ENCODE measurements around the gene GGTA1. TPM values are rescaled to one million over a fixed set of nuclear protein-coding genes. Genes with fewer than 3 reads are reported as not detected.

Gene GGTA1
- total RNA-seq, 1 donor from 2014 or later = not detected

GRCh38 chr9:121455527-121456239, 44.0 kb downstream of the GGTA1 start:
- Mint-ChIP-seq H3K4me3 (no peak overlapping the region), H3K4me1 (no peaks in the 10 kb centered on the region), H3K27me3 (ENCODE audit: low read depth) (peaks cover 31% of the 10 kb centered on the region), H3K9me3 (no peaks in the 10 kb centered on the region), H3K27ac (no peak overlapping the region), H3K36me3 (no peaks in the 10 kb centered on the region)
- no peak for DNase-seq (ENCODE audit: low spot score in 2 of 2, unreplicated experiment in 2 of 2)
- TF ChIP-seq, protein P1, sequence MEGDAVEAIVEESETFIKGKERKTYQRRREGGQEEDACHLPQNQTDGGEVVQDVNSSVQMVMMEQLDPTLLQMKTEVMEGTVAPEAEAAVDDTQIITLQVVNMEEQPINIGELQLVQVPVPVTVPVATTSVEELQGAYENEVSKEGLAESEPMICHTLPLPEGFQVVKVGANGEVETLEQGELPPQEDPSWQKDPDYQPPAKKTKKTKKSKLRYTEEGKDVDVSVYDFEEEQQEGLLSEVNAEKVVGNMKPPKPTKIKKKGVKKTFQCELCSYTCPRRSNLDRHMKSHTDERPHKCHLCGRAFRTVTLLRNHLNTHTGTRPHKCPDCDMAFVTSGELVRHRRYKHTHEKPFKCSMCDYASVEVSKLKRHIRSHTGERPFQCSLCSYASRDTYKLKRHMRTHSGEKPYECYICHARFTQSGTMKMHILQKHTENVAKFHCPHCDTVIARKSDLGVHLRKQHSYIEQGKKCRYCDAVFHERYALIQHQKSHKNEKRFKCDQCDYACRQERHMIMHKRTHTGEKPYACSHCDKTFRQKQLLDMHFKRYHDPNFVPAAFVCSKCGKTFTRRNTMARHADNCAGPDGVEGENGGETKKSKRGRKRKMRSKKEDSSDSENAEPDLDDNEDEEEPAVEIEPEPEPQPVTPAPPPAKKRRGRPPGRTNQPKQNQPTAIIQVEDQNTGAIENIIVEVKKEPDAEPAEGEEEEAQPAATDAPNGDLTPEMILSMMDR (IDR thresholded peaks at IDR 0.05; ENCODE audit: unreplicated experiment) = no peak

DNA sequence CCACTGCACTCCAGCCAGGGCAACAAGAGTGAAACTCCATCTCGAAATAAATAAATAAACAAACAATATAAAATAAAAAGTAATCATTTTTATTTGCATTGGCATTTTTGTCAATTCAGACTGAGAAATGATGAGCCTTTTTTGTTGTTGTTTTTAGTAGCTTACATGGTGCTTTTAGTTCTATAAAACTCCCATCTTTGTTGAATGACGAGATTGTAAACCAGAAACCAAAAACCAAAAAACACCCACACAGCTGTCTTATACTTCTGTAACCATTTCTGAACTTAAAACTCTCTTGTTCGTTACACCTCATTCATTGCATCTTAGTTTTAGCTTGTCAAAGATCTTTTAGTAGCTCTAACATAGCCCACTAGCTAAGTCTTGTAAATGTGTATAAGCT, 44.7 kb downstream of the GGTA1 start:
- Mint-ChIP-seq H3K36me3 (no peaks in the 10 kb centered on the region), H3K27ac (no peak overlapping the region), H3K27me3 (ENCODE audit: low read depth) (peaks cover 28% of the 10 kb centered on the region), H3K9me3 (no peaks in the 10 kb centered on the region), H3K4me1 (no peaks in the 10 kb centered on the region), H3K4me3 (no peak overlapping the region)
- TF ChIP-seq, protein P1 (IDR thresholded peaks at IDR 0.05; ENCODE audit: unreplicated experiment) = no peak
- no peak for DNase-seq (ENCODE audit: low spot score in 2 of 2, unreplicated experiment in 2 of 2)

GRCh38 chr9:121453232-121453892, 46.3 kb downstream of the GGTA1 start:
- Mint-ChIP-seq H3K9me3 (no peaks in the 10 kb centered on the region), H3K36me3 (no peaks in the 10 kb centered on the region), H3K27ac (no peak overlapping the region), H3K4me3 (no peak overlapping the region), H3K27me3 (ENCODE audit: low read depth) (peaks cover 21% of the 10 kb centered on the region), H3K4me1 (no peaks in the 10 kb centered on the region)
- TF ChIP-seq, protein P1 (IDR thresholded peaks at IDR 0.05; ENCODE audit: unreplicated experiment) = no peak
- DNase-seq (ENCODE audit: low spot score in 2 of 2, unreplicated experiment in 2 of 2) = no peak

DNA sequence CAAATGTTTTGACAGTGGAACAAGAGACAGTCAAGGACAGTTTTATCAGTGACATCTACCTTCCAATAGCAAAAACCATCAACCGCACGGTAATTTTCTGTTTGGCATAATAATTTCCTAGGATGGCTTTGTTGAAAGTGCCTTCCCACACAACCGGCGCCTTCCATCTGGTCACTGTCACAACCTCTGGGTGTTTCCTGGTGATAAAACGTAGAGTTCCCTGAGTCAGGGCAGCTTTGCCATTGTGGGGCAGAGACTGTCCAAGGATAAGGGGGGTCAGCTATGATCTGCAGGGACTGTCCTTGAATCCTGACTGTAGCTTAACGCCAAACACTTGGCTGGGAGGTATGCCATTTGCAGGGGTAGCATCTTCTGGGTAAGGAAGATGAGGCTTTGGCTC, 47.6 kb downstream of the GGTA1 start:
- Mint-ChIP-seq H3K4me3 (no peak overlapping the region), H3K9me3 (peaks cover 8% of the 10 kb centered on the region), H3K36me3 (no peaks in the 10 kb centered on the region), H3K4me1 (no peaks in the 10 kb centered on the region), H3K27me3 (ENCODE audit: low read depth) (peaks cover 30% of the 10 kb centered on the region), H3K27ac (no peak overlapping the region)
- TF ChIP-seq, protein P1 (IDR thresholded peaks at IDR 0.05; ENCODE audit: unreplicated experiment) = no peak
- DNase-seq (ENCODE audit: low spot score in 2 of 2, unreplicated experiment in 2 of 2) = no peak

GRCh38 chr9:121451586-121451985, 48.1 kb downstream of the GGTA1 start:
- Mint-ChIP-seq H3K4me1 (no peaks in the 10 kb centered on the region), H3K4me3 (no peak overlapping the region), H3K27ac (no peak overlapping the region), H3K27me3 (ENCODE audit: low read depth) (peaks cover 28% of the 10 kb centered on the region), H3K36me3 (no peaks in the 10 kb centered on the region), H3K9me3 (peaks cover 8% of the 10 kb centered on the region)
- TF ChIP-seq, protein P1 (IDR thresholded peaks at IDR 0.05; ENCODE audit: unreplicated experiment) = no peak
- no peak for DNase-seq (ENCODE audit: low spot score in 2 of 2, unreplicated experiment in 2 of 2)
